H1 (cell line): ENCODE measurements around the gene UQCC5. TPM values are rescaled to one million over a fixed set of nuclear protein-coding genes. Genes with fewer than 3 reads are reported as not detected.

Experiments
- KDM1A ChIP-seq: fragments of 200-600, 300-600 bp; sonication (generic); IDR thresholded peaks from 2 replicates; pipeline ENCODE4 v1.7.1; 2016; ENCODE audit warnings: mild to moderate bottlenecking, low read length, borderline replicate concordance
- RBBP5 ChIP-seq: IDR thresholded peaks from 2 replicates; pipeline ENCODE4 v1.7.1; 2012; ENCODE audit warnings: low read depth, mild to moderate bottlenecking, inconsistent platforms, low read length, moderate library complexity, borderline replicate concordance
- RFX5 ChIP-seq: IDR thresholded peaks from 2 replicates; pipeline ENCODE4 v1.6.1; 2011; ENCODE audit warnings: low read depth, low read length, improper control_type of control experiment, borderline replicate concordance
- polyA plus RNA-seq, 7 experiments: library from polyadenylated mRNA; depleted of rRNA in 3 of 7; stranded (reverse) in 5 of 7; unstranded in 2 of 7; fragments of >200 nt in 5 of 7; fragments of 200-250 nt in 2 of 7; gene quantifications; 1 replicate in 5 of 7; 2 replicates in 1 of 7; 4 replicates in 1 of 7; pipeline versions ENCODE4 v1.2.1 to v1.2.3, GENCODE V29; 2011 to 2013; ENCODE audit warnings: missing spikeins in 2 of 7, mixed read lengths in 2 of 7
- small RNA-seq: library from polyadenylated mRNA; stranded (forward); fragments of <200 nt; extraction: miRNeasy Mini kit (QIAGEN cat#:217004); gene quantifications from one replicate; pipeline ENCODE3, GENCODE V24; 2013; ENCODE audit not compliant: insufficient read depth
- total RNA-seq: library from RNA; stranded (reverse); fragmentation: NEBNext Ultra II Directional; extraction: Animal tissue kit (Norgen Biotek cat#: 25700); gene quantifications from 2 replicates; pipeline ENCODE4 v1.2.1, GENCODE V29; 2021

Gene UQCC5
- total and polyA plus RNA-seq, 2 of the 8 experiments (the other 6 are each of a cell fraction or from before 2014, with no cell fraction given): 35.0 to 37.7 TPM

DNA sequence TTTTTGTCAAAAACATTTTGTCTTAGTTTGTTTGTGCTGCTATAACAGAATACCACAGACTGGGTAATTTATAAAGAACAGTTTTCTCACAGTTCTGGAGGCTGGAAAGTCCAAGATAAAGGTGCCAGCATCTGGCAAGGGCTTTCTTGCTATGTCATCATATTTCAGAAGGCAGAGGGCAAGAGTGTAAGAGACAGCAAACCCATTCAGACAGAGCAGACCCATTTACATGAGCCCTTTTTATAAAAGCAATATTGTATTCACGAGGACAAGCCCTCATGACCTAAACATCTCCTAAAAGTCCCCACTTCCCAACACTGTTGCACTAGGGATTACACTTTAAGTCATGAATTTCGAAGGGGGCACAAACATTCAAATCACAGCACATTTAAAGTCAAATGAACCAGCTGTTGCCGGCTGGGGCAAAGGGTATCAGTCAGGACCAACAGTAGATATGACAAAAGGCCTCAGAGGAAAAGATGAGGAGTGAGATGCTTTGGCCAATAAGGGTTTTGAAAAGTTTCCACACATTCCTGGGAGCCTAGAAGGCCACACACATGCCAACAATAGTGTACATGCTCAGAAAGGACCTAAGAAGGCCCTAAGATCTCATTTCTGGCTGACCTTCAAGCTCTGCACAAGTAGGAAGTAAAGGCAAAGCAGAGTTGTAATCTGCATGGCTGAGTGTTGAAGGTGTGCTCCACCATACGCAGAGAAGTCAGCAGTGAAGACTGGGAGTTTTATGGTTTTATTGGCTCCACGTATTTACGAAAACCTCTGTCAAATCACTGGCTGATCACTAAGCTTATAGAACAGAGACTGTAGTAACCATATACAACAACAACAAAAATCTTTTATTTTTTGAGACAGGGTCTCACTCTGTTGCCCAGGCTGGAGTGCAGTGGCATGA lies 37.9 kb downstream of the UQCC5 start (continued):
- no peak for TF ChIP-seq KDM1A
- TF ChIP-seq RBBP5: no peak
- no peak for TF ChIP-seq RFX5

Small RNA genes lying within 50 kb of the gene (small RNA-seq; reads per million reads assigned to genes)
- gene RNU6-856P (not detected), gene RNU6ATAC16P (not detected)

Other genes starting within 250 kb of the UQCC5 start
- 3.5 and 4.2 TPM in 2 replicates for gene GLYCTK, start 248.8 kb upstream of the UQCC5 start, total RNA-seq
- 8.7 and 11.1 TPM in 2 replicates for gene GLYCTK, start 248.8 kb upstream of the UQCC5 start, polyA plus RNA-seq (2011; rRNA removed)
- 0.63 and 1.5 TPM in 2 replicates for gene DNAH1, start 220.3 kb upstream of the UQCC5 start, total RNA-seq
- gene DNAH1, start 220.3 kb upstream of the UQCC5 start, polyA plus RNA-seq (2011; rRNA removed): 1.0 and 1.9 TPM in 2 replicates
- 72.9 and 80.3 TPM in 2 replicates for gene BAP1, start 126.6 kb upstream of the UQCC5 start, total RNA-seq
- gene BAP1, start 126.6 kb upstream of the UQCC5 start, polyA plus RNA-seq (2011; rRNA removed): 64.9 and 79.5 TPM in 2 replicates
- 9.5 and 12.0 TPM in 2 replicates for gene PHF7, start 125.9 kb upstream of the UQCC5 start, total RNA-seq
- gene PHF7, start 125.9 kb upstream of the UQCC5 start, polyA plus RNA-seq (2011; rRNA removed): 6.3 and 6.7 TPM in 2 replicates
- gene SEMA3G, start 91.5 kb upstream of the UQCC5 start, total RNA-seq: 1.5 TPM in 2 replicates
- 0.95 and 2.4 TPM in 2 replicates for gene SEMA3G, start 91.5 kb upstream of the UQCC5 start, polyA plus RNA-seq (2011; rRNA removed)
- 5.8 and 9.5 TPM in 2 replicates for gene TNNC1, start 82.6 kb upstream of the UQCC5 start, total RNA-seq
- 16.4 and 18.5 TPM in 2 replicates for gene TNNC1, start 82.6 kb upstream of the UQCC5 start, polyA plus RNA-seq (2011; rRNA removed)
- gene NISCH, start 81.0 kb upstream of the UQCC5 start, total RNA-seq: 67.0 and 71.9 TPM in 2 replicates
- gene NISCH, start 81.0 kb upstream of the UQCC5 start, polyA plus RNA-seq (2011; rRNA removed): 71.2 and 108 TPM in 2 replicates
- 1.8 and 1.9 TPM in 2 replicates for gene STAB1, start 41.3 kb upstream of the UQCC5 start, total RNA-seq
- 1.0 and 1.3 TPM in 2 replicates for gene STAB1, start 41.3 kb upstream of the UQCC5 start, polyA plus RNA-seq (2011; rRNA removed)
- 331 and 367 TPM in 2 replicates for gene NT5DC2, start 2.7 kb upstream of the UQCC5 start, total RNA-seq
- 477 and 618 TPM in 2 replicates for gene NT5DC2, start 2.7 kb upstream of the UQCC5 start, polyA plus RNA-seq (2011; rRNA removed)
- gene PBRM1, start 149.3 kb downstream of the UQCC5 start, total RNA-seq: 65.8 and 65.9 TPM in 2 replicates
- gene PBRM1, start 149.3 kb downstream of the UQCC5 start, polyA plus RNA-seq (2011; rRNA removed): 17.0 and 19.3 TPM in 2 replicates
- gene GNL3, start 149.4 kb downstream of the UQCC5 start, total RNA-seq: 174 and 184 TPM in 2 replicates
- 35.7 and 45.5 TPM in 2 replicates for gene GNL3, start 149.4 kb downstream of the UQCC5 start, polyA plus RNA-seq (2011; rRNA removed)
- 33.6 and 33.8 TPM in 2 replicates for gene GLT8D1, start 169.2 kb downstream of the UQCC5 start, total RNA-seq
- gene GLT8D1, start 169.2 kb downstream of the UQCC5 start, polyA plus RNA-seq (2011; rRNA removed): 23.2 and 29.0 TPM in 2 replicates
- 102 and 104 TPM in 2 replicates for gene SPCS1, start 169.5 kb downstream of the UQCC5 start, total RNA-seq
- 185 and 191 TPM in 2 replicates for gene SPCS1, start 169.5 kb downstream of the UQCC5 start, polyA plus RNA-seq (2011; rRNA removed)
- gene NEK4, start 234.3 kb downstream of the UQCC5 start, total RNA-seq: 39.5 and 40.0 TPM in 2 replicates
- gene NEK4, start 234.3 kb downstream of the UQCC5 start, polyA plus RNA-seq (2011; rRNA removed): 6.0 and 7.5 TPM in 2 replicates
- gene ITIH1, start 241.0 kb downstream of the UQCC5 start, total RNA-seq: not detected in 2 replicates
- gene ITIH1, start 241.0 kb downstream of the UQCC5 start, polyA plus RNA-seq (2011; rRNA removed): not detected in 2 replicates